Epithelial cell of prostate (primary cell): ENCODE measurements around the gene FUT1.
"Not testable (repeated sequence)": the region's sequence is repeated elsewhere in the genome, so short reads cannot be mapped to it uniquely, and the experiment has no call there.

ENCODE experiments used
- DNase-seq: peaks from one replicate; pipeline ENCODE4 v3.0.0-alpha.2; 2011; ENCODE audit warnings: low read depth, low spot score
- H3K27ac ChIP-seq: fragments of 450-650 bp; 2 replicates; pipeline ENCODE4 v1.5.1; 2017; ENCODE audit warnings: mild to moderate bottlenecking

The FUT1 gene

DNA sequence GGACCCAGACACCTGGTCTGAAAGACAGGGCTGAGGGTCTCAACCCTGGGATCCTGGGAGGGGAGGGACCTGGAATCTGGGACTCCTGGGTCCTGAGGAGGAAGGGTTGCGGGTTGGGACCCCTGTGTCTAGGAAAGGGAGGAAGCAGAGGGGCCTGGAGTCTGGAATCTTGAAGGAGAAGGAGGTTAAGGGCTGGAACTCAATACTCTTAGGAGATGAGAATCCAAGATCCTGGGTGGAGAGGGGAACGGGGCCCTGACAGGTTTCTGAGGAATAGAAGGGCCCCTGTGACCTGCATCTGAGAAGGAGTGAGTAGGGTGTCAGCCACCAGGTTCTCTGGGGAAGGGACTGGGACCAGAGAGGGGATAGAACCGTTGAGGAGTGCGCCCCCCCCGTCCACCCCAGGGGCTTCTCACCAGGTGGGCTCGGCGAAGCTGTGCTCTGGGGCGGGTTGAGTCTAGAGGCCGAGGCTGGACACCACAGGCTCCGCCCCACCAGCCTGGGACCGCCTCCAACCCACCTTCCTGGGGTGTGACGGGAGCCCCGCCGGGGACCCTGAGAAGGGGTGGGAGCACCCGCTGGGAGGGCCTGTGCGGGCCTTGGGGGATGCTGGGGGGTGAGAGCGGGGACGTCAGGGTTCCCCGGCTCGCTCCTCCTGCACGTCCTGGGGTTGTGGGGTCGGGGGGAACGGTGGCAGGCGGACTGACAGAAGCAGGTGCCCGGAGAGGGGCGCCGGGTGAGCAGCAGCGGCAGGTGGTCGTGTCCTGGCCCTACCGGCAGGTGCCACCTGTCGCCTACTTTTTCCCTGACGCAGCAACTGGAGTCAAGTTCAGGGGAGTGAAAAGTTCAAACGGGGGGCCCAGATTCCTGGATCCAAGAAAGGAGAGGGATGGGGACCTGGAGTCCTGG is 32.9 kb downstream of the FUT1 start, which contains the start of gene MAMSTR:
Gene MAMSTR (minus strand): TSS at position 463 of the 909 bp plus-strand sequence. CDS start 694 bp downstream, outside the sequence.
- DNase-seq, result no peak
- H3K27ac ChIP-seq, result no peak within 1 kb of the TSS

- no peak for DNase-seq
- H3K27ac ChIP-seq, result no peak overlapping the region
Observed at GRCh38 chr19:48718711-48719231, 33.7 kb downstream of the FUT1 start.

DNA sequence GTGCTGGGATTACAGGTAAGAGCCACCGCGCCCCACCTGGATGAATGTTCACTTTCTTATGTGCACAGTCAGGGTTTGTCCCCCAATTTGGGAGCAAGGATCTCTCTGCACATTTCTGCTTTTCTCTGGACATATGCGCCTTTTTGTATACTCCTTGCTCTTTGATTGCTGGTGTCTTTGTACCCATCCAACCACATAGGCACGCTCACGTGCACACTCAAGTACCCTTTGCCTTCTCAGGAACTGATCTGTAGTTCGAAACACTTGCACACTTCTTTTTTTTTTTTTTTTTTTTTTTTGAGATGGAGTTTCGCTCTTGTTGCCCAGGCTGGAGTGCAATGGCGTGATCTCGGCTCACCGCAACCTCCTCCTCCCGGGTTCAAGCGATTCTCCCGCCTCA is 34.3 kb downstream of the FUT1 start:
- H3K27ac ChIP-seq, DNase-seq: not testable (repeated sequence)

DNA sequence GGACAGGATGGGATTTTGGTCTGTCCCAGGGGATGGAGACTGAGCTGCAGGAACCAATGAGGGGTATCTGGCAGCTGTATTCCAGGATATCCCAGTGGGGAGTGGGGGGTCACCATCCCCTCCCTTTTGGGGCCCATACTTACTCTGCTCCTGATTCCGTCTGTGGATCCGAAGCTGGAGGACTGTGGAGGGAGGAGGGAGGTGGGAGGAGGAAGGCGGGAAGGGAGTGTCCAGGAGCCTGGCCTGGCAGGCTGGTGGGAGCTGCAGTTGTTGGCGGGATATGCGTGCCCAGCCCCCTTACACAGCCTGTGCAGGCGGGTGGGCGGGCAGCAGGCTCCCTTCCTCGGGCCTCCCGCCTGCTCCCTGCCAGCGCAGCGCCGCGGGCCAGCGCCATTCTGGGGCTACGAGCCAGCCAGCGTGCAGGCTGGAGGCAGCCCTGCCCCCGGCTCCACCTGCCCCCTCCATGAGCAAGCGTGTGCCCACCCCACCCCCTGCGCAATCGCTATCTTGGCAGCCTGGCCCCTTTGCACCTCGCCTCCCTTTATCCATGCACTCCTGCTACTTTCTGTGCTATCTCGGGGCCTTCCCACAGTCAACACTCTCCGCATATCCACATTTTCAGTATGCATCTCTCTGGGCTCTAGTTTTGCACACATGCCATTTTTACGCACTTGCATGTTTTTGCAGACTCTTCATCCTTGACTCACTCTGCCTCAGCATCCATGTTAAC is 35.7 kb downstream of the FUT1 start:
- H3K27ac ChIP-seq, result no peak overlapping the region

DNA sequence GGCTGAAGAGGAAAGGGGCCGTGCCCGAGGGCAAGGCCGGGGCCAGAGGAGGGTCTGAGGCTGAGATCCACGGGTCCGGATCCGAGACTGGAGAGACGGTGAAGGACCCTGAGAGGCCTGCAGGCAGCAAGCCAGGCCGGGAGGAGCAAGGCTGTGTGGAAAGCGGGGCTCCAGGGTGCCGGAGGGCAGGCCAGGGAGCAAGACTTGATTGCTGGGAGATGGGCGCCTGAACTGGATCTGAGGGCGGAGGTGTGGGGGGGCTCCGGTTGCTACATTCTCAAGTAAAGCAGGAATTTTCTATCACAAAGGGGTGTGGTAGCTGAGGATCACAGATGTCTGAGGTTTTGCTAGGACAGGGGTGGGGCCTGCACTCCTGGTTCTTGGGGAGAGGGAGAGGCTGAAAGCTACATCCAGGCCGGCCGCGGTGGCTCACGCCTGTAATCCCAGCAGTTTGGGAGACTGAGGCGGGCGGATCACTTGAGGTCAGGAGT is 36.7 kb downstream of the FUT1 start:
- H3K27ac ChIP-seq, result no peak overlapping the region

More for the DNA sequence above, 35.7 kb downstream of the FUT1 start:
- DNase-seq, result no peak

GRCh38 chr19:48714759-48715675 is 37.4 kb downstream of the FUT1 start:
- H3K27ac ChIP-seq, result peak overlapping the region; percentile 48
- no peak for DNase-seq

More for the DNA sequence above, 36.7 kb downstream of the FUT1 start:
- DNase-seq, result no peak

DNA sequence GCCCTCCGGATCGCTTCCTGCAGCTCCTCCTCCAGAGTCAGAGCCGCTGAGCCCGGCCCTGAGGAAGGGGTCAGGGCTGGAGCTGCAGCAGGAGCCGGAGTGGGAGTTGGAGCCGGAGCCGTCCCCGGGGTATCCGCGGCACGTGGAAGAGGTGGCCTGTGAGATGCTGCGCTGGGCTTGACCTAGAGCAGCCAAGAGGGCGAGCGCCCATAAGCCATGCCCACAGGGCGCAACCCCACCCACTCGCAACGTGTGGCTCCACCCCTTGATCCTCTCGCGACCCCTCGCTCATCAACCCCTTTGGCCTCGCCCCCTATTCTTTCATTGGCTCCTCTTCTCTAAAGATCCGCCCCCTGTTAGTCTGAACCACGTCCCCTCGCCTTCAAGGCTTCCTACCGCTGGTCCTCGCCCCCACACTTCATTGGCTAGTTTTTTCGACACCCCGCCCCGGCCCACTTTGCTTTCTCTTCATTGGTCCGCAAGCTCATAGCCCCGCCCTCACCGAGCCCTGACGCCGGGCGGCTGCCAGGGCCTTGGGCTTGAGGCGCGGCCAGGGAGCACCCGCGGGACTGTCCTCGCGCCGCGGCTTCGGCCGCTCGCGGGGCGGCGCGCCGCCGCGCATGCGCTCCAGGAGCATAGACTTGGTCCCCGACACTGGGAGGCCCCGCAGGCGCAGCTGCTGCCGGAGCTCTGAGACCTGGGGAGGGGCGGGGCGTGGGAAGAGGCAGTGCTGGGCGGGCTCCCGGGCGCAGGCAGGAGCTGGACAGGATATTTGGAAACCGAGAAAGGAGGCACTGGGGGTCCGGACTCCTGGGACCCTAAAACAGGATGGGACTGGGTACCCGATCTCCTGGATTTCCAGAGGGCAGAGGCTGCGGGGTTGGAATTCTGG is 38.3 kb downstream of the FUT1 start:
- peak; percentile 95 for DNase-seq
- peak overlapping the region; percentile 48 for H3K27ac ChIP-seq

DNA sequence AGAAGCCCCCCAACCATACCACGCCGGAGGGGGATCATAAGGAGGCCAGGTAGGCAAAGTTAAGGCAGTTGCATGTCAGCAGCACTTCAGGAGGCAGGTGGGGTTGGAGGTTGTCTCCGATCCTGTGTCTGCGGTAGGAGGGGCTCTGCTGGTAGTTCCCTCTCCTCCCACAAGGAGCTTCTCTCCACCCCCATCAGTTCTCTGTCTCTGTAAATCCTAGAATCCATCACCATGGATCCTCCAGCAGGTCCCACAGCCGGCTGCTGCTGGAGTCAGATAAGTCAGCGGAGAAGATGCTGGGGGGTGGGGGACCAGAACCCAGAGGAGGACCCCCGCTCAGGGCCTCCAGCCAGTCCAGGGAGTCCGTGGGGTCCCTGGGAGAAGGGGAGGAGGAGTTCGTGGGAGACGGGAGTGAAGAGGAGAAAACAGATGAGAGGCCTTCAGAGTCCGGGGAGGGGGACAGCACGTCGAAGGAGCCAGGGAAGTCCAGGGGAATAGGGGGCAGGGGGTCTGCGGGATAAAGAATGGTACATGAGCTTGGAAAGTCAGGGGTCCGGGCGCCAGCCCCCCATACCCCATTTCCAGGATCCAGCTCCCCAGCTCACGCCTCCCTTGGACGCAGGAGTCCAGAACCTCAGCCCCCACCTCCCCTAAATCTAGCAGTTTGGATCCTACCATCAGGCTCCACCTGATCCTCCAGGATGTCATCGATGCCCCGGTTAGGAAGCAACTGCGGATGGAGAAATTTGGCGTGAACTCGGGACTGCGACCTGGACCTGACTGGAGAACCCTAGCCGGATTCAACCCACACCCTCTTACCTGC is 39.2 kb downstream of the FUT1 start:
- H3K27ac ChIP-seq, result no peak overlapping the region

GRCh38 chr19:48711106-48711662 is 41.3 kb downstream of the FUT1 start:
- DNase-seq, result no peak
- H3K27ac ChIP-seq, result no peak overlapping the region

More for the DNA sequence above, 39.2 kb downstream of the FUT1 start:
- DNase-seq, result no peak

DNA sequence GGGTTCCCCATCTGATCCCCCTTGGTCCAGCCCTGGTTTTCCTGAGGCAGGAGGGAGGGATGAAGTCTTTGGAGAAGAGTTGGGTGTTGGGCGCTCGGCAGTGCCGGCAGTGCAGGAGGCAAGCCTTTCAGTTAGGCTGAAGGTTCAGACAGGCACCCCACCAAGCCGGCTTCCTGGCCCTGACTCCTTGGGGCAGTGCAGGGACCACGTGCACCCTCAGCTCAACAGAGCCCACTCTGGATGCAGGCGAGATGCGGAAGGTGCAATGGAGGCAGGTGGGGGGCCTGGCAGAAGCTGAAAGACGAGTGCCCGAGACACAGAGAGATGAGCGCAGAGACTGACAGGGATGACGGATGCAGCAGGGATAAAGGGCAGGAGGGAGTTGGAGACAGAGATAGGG is 44.0 kb downstream of the FUT1 start:
- no peak for DNase-seq
- H3K27ac ChIP-seq, result no peak overlapping the region

DNA sequence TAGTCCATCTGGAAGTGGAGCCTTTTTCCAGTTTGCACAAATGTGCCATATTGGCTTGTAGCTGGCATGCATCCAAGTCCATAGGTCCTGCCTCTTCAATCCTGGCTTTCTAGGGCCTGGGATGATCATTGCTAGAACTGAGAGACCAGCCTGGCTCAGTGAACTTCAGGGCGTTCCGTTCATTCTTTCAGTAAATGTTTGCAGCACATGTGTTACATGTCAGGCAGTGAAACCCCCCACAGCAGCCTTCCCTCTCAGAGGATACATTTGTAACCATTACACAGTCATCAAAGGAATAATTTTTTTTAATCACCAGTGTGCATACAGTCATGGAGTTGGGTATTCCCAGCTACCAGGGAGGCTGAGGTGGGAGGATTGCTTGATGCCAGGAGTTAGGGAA is 47.0 kb downstream of the FUT1 start:
- no peak overlapping the region for H3K27ac ChIP-seq
- no peak for DNase-seq

DNA sequence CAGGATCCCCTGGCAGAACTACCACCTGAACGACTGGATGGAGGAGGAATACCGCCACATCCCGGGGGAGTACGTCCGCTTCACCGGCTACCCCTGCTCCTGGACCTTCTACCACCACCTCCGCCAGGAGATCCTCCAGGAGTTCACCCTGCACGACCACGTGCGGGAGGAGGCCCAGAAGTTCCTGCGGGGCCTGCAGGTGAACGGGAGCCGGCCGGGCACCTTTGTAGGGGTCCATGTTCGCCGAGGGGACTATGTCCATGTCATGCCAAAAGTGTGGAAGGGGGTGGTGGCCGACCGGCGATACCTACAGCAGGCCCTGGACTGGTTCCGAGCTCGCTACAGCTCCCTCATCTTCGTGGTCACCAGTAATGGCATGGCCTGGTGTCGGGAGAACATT is 49.1 kb downstream of the FUT1 start:
- no peak for DNase-seq
- H3K27ac ChIP-seq, result no peak overlapping the region

DNA sequence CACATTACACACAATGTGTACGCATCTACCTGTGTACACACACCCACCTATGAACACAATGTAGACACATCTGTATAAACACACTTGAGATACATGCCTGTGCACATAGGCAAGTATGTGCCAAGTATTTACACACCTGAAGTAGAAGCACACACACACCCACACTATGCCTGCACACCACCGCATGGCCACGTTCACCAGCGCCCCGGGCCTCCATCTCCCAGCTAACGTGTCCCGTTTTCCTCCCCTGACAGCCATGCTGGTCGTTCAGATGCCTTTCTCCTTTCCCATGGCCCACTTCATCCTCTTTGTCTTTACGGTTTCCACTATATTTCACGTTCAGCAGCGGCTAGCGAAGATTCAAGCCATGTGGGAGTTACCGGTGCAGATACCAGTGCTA is 49.7 kb downstream of the FUT1 start:
- DNase-seq, result no peak
- no peak overlapping the region for H3K27ac ChIP-seq

- peak overlapping the region; percentile 18 for H3K27ac ChIP-seq
- DNase-seq, result no peak
Observed at GRCh38 chr19:48698046-48698445, 54.4 kb downstream of the FUT1 start.
